Measurements from ENCODE around the gene SMPD4.

- TF ChIP-seq GATA1 (IDR thresholded peaks at IDR 0.05; ENCODE audit: low read depth, low read length) (no peak), POLR2A (IDR thresholded peaks at IDR 0.05; ENCODE audit: low read length) (no peak)
Observed at GRCh38 chr2:130154773-130155765, 26.3 kb downstream of the SMPD4 start.
